Measurements from ENCODE around the gene TMEM235. TPM values are rescaled to one million over a fixed set of nuclear protein-coding genes. Genes with fewer than 3 reads are reported as not detected.

Gene TMEM235
- total and polyA plus RNA-seq, 9 of the 15 experiments (the other 6 are each of a cell fraction or from before 2014, with no cell fraction given) = not detected

DNA sequence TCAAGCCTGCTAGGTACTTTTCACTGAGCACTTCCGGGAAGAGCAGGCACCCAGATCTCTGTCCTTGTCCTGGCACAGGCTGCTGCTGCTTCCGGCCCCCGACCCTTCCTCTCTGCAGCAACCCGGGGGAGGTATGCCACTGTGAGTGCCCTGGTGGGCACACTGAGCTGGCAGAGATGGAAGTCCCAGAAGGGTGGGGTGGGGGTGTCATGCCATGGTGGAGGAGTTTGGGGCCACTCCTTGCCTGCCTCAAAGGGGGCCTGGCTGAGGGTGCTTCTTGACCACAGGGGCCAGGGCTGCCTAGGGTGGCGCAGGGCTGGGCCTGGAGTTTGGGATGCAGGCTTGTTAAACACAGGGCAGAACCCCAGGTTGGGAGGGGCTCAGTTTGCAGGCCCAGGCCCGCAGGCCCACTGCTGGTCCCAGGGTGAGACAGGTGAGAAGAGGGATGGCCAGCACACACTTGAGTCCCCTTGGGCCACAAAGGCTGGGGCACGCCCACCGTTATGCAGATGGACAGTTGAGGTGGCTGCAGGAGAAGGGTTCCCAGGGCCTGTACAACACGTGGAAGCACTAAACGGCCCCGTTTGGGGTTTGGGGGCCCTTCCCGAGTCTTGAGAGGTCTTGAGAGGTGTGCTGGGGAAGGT lies 8.7 kb downstream of the TMEM235 start:
- Histone ChIP-seq H3K4me3 (no peak overlapping the region), H3K9me3 (replicated peaks; ENCODE audit: control insufficient read depth, insufficient read depth, low read depth, low read length) (no peaks in the 10 kb centered on the region), H2AFZ (ENCODE audit: low read depth, low read length) (peak overlapping the region; percentile 65), H3K36me3 (ENCODE audit: control insufficient read depth, insufficient read depth, low read length) (no peaks in the 10 kb centered on the region), H4K20me1 (replicated peaks; ENCODE audit: control insufficient read depth, insufficient read depth, low read length) (no peaks in the 10 kb centered on the region), H3K27ac (ENCODE audit: extremely low read depth, low read depth, low read length) (no peak overlapping the region), H3K4me2 (ENCODE audit: insufficient read depth, low read length) (0 out of 2 replicates have a peak overlapping the region, but pooled peaks have one; percentile 33), H3K9me1 (ENCODE audit: control insufficient read depth, insufficient read depth, low read length) (peaks cover 6% of the 10 kb centered on the region), H3K79me2 (ENCODE audit: control insufficient read depth, insufficient read depth, low read length) (no peaks in the 10 kb centered on the region), H3K27me3 (ENCODE audit: control insufficient read depth in 2 of 2, insufficient read depth in 2 of 2, low read length in 2 of 2) (no peaks in the 10 kb centered on the region), H3K4me1 (replicated peaks in 1 of 2; ENCODE audit: control insufficient read depth in 2 of 2, insufficient read depth in 2 of 2, low read length in 2 of 2) (peaks cover 19 to 47% of the 10 kb centered on the region in 2 experiments; a peak in 4 of 5 replicates), H3K9ac (ENCODE audit: insufficient read depth in 1 of 2, low read depth in 2 of 2, low read length in 2 of 2) (peak overlapping the region in 1 of 2 experiments; percentile 78; a peak in 2 of 4 replicates)
- BruUV-seq (replicated peaks) = no TSS peak
- ChIA-PET CTCF (ENCODE audit: low intra/inter-chr PET ratio) (no interaction called here), POLR2A (interaction anchor here (1.1 kb wide), 1 partner anchor 31 kb away, joined by 3 read pairs; no protein-coding TSS in a partner anchor)
- no peak for FAIRE-seq
- no peak for DNase-seq (ENCODE audit: extremely low read depth in 1 of 4, low spot score in 3 of 4)
- intact Hi-C loops (cut with micrococcal nuclease) = no loop called here
- in situ Hi-C loops (cut with MboI) = no loop called here
- 49% methylated on average over 11 of the region's 12 CpGs for WGBS (ENCODE audit: insufficient coverage, low coverage, missing lambda C conversion rate)
- no peak for ATAC-seq
- TF ChIP-seq NCOA6 (IDR thresholded peaks at IDR 0.05) (no peak), ZFX (CRISPR knock-in tag; IDR thresholded peaks at IDR 0.05) (0 out of 2 replicates have a peak, but pooled peaks have one; percentile 22), EZH2 (IDR thresholded peaks at IDR 0.05; ENCODE audit: borderline replicate concordance, low read depth, low read length) (no peak), POLR2H (tag; IDR thresholded peaks at IDR 0.05; ENCODE audit: low read depth) (no peak)

DNA sequence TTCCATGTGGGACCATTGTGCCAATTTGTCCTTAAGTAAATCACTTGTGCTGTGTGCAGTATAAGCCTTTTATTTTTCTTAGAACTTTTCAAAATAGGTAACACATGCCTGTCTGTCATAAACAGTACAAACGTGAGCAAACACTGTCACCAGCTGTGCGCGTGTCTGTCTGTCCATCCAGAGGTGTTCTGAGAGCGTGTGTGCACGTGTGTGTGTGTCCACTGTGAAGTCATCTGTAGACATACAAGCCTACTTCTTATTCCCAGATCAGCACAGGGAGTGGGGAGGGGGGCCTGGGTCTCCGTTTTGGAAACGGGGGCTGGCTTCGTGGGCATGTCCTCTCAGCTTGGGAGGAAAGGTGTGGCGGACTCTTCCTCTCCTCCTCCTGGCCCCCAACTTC lies 9.4 kb downstream of the TMEM235 start:
- no peak for DNase-seq (ENCODE audit: extremely low read depth in 1 of 4, low spot score in 3 of 4)
- H3K79me2 ChIP-seq (ENCODE audit: control insufficient read depth, insufficient read depth, low read length) = no peaks in the 10 kb centered on the region
- no peak for ATAC-seq
- no peak overlapping the region for H3K4me3 ChIP-seq
- H3K36me3 ChIP-seq (ENCODE audit: control insufficient read depth, insufficient read depth, low read length) = no peaks in the 10 kb centered on the region
- H4K20me1 ChIP-seq (replicated peaks; ENCODE audit: control insufficient read depth, insufficient read depth, low read length) = no peaks in the 10 kb centered on the region
- no TSS peak for BruUV-seq (replicated peaks)
- H3K27me3 ChIP-seq (ENCODE audit: control insufficient read depth in 2 of 2, insufficient read depth in 2 of 2, low read length in 2 of 2) = no peaks in the 10 kb centered on the region
- H3K9me3 ChIP-seq (replicated peaks; ENCODE audit: control insufficient read depth, insufficient read depth, low read depth, low read length) = no peaks in the 10 kb centered on the region
- peaks cover 6% of the 10 kb centered on the region for H3K9me1 ChIP-seq (ENCODE audit: control insufficient read depth, insufficient read depth, low read length)
- H2AFZ ChIP-seq (ENCODE audit: low read depth, low read length) = peak overlapping the region; percentile 67
- no peak for FAIRE-seq
- WGBS (ENCODE audit: insufficient coverage, low coverage, missing lambda C conversion rate) = 68% methylated on average over 8 of the region's 9 CpGs
- ChIA-PET POLR2A (no interaction called here), CTCF (ENCODE audit: low intra/inter-chr PET ratio) (no interaction called here)
- no peak overlapping the region for H3K27ac ChIP-seq (ENCODE audit: extremely low read depth, low read depth, low read length)
- in situ Hi-C loops (cut with MboI) = no loop called here
- no peak overlapping the region for H3K9ac ChIP-seq (ENCODE audit: insufficient read depth in 1 of 2, low read depth in 2 of 2, low read length in 2 of 2)
- H3K4me2 ChIP-seq (ENCODE audit: insufficient read depth, low read length) = no peak overlapping the region
- intact Hi-C loops (cut with micrococcal nuclease) = no loop called here
- peaks cover 19 to 47% of the 10 kb centered on the region in 2 experiments; a peak in 4 of 5 replicates for H3K4me1 ChIP-seq (replicated peaks in 1 of 2; ENCODE audit: control insufficient read depth in 2 of 2, insufficient read depth in 2 of 2, low read length in 2 of 2)
- no peak for TF ChIP-seq MYNN (IDR thresholded peaks at IDR 0.05)
- TF ChIP-seq MYNN (CRISPR knock-in tag; IDR thresholded peaks at IDR 0.05) = no peak
- TF ChIP-seq, protein P1, sequence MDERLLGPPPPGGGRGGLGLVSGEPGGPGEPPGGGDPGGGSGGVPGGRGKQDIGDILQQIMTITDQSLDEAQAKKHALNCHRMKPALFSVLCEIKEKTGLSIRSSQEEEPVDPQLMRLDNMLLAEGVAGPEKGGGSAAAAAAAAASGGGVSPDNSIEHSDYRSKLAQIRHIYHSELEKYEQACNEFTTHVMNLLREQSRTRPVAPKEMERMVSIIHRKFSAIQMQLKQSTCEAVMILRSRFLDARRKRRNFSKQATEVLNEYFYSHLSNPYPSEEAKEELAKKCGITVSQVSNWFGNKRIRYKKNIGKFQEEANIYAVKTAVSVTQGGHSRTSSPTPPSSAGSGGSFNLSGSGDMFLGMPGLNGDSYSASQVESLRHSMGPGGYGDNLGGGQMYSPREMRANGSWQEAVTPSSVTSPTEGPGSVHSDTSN (CRISPR knock-in tag; IDR thresholded peaks at IDR 0.05; ENCODE audit: low read depth) = no peak
- TF ChIP-seq, protein P1 (tag; conservative IDR thresholded peaks at IDR 0.05; ENCODE audit: low read depth) = no peak
- TF ChIP-seq PURB (CRISPR knock-in tag; IDR thresholded peaks at IDR 0.05; ENCODE audit: low read depth) = no peak
